Bone marrow (tissue), 2 donors: ENCODE results near the gene ETFB.

ENCODE experiments used
- DNase-seq, 2 donors: peaks; one replicate each; lab custom pipeline; 2025; lab: John Stamatoyannopoulos, UW

ETFB gene

DNA sequence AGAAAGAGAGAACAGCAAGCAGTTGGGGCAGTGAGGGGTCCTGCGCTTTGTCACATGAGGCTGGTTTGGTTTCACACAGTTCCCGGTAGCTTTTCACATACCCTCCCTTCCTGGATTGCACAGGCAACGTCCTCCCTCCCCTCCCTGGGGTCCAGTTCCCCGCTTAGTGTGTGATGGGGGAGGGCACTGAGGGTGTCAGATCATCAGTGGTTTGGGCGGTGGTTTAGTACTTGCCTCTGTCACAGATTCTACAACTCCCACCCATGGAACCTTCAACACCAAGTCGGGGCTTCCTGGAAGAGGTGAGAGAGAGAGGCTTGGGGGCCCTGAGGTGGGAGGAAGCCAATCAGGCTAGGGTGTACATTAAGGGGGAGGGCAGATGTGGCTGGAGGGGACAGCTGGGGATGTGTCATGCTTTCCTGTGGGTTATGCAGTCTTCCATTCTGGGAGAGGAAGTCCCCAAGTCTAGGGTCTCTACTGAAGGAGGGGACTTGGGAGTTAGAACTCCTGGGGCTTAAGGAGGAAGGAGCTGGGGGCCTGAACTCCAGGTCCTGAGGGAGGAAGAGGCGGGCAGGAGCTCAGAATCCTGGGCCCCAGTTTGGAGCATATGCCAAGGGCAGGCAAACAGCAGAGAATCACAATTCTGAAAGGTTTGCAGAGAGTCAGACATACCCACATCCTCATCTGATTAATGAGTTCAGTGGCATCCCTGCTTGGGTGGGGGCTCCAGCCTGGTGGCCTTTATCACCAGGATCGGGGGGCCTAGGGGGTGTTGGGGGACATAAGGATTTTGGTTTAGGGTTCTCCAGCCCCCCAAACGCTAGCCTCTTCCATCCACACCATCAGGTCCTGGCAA is 6.7 kb upstream of the ETFB start, which contains the start of gene NKG7:
TSS of gene NKG7 (minus strand) at position 6 of the 856 bp plus-strand sequence. CDS start 119 bp downstream, outside the sequence.
- peak; percentile 29 to 99 for DNase-seq

DNA sequence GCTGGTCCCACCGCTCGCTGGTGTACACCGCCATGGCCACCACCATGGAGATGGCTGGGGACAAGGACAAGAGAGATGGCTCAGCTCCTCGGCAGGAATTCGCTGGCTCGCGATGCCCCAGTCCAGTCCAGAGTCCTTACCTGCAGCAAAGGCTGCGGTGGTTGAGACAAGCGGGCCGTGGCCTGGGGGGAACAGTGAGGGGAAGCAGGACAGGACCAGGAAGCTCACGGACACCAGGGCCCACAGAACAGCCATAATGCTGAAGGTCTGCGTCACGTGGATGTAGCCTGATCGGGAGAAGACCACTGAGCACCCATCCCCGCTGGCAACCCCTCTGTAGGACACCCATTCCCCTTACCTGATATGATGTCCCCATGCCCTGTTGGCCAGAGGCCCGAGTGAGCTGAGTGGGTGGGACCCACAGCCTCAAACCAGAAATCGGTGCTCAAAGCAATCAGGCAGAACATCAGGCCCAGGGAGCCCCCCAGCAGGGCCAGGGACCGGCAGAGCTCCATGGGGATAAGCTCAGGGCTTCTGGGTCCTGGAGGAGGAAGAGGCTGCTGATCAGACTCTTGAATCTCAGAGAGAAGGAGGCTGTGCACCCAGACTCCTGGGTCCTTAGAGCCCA is 5.9 kb upstream of the ETFB start:
- no peak for DNase-seq

DNA sequence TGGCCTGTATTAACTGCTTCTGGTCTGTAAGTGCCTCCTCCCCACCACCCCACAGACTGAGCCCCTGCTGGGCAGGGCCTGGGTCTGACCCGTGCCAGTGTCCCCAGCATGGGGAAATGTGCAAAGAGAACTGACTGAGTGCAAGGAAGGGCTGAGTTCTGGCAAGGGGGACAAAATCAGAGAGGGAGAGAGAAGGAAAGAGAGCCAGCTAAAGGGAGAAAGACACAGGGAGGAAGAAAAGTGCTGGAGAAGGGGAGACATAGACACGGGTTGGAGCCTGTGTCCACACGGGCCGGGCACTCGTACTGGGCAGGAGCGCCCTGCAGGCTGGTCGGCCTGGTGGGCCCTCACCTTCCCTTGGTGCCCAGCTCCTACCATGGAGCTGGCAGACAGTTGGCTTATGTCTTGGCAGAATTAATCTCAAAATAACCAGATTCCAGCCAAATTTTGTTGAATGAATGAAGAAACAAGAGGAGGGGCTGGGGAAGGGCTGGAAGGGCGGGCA is 5.0 kb upstream of the ETFB start:
- DNase-seq = no peak

DNA sequence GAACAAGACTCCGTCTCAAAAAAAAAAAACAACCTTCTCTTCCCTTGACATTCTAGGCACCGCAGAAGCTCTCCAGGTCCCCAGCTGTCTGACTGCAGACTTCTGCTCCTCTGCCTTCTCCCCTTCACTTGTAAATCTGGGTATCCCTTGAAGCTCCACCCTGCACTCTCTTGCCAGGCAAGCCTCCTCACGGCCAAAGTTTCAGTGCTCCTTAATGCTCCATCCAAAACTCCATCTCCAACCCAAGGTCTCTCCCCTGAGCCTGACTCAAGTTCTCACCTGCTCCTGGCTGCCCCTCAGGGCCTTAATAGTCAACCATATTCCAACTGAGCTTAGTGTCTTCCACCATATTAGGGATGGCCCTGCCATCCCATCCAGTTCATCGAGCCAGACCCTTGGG is 4.0 kb upstream of the ETFB start:
- no peak for DNase-seq

DNA sequence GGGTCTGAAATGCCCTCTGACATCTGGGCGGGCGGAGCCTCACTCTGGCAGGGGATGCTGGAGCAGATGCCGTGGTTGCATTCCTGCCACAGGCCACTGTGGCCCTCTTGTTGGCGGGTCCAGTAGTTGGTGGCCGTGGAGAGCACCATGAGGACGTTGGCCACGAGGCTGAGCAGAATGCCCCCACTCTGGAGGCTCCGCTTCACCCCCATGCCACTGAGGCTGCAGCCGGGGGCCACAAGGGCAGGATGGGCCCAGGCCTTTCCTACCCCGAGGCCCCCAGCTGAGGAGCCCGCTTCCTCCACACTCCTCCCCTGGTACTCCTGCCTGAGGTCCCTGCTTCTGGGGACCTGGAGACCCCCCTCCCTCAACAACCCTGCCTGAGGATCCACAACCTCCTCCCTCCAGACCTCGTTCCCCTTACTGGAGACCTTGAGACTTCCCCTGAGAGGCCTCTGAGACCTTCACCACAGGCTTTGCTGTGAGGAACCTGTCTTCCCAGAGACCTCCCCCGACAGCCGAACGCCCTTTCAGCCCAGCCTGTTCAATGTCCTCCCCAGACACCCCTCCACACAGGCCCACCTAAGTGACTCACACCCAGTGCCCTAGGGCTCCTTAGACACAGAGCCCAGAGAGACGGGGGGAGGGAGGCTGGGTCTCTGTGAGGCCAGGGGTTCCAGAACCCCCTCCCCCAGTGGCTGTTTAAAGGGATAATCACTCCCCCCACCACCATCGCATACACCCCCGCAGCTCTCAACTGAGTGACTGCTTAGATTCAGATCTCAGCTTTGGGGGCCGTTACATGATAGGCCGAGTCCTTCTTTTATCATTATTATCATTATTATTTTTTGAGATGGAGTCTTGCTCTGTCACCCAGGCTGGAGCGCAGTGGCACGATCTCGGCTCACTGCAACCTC is 2.4 kb upstream of the ETFB start, which contains the start of gene CLDND2:
TSS of gene CLDND2 (minus strand) at position 638 of the 917 bp plus-strand sequence. CDS start at position 212, 426 bp downstream.
- no peak for DNase-seq

DNA sequence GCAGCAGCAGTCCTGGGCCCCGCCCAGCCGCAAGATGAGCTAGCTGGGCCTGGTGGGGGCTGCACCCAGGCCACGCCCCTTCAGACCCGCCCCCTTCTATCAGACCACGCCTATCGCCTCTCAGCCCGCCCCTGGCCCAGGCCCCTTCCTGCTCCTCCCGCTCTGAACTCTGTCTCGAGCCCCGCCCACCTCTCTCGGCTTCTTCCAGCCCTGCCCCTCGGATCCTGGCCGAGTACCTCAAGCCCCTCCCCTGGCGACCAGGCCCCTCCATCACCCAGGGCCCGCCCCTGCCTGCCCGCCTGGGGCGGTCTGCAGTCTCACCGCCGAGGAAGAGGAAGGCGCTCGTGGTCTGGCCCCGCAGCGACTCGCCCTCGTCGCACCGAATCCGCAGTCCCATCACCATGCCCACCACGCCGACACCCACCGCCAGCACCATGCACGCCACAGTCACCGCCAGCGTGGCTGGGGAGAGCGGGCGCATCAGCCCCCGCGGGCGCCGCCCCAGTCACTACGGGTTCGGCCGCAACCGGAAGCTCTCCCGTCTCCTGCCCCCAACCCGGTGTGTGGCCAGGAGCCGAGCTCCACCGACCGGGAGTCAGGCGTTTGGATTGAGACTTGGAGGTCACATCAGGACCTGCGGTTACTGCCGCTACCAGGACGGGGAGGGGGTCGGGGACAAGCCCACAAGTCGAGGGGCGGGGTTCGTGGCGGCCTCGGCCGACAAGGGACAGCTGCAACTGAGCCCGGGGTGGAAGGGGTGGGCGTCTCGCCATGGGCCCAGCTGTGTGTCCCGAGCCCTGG is 1.6 kb upstream of the ETFB start:
- peak; percentile 96 to 98 for DNase-seq

DNA sequence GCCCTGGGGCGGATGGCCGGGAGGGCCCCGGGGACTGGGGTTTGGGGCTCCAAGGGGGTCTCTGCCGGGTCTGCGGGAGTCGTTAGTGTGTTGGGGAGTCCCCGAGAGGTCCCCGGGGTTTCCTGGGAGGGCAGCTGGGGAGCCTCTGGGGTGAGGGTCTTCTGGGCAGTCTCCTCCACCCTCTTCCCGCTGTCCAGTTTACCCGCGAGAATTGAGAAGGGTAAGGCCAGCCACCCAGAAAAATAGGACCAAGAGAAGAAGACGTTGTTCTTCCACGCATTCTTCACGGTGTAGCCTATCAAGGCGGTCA is 1.0 kb upstream of the ETFB start:
- DNase-seq = peak in 1 of 2 donors; percentile 66

DNA sequence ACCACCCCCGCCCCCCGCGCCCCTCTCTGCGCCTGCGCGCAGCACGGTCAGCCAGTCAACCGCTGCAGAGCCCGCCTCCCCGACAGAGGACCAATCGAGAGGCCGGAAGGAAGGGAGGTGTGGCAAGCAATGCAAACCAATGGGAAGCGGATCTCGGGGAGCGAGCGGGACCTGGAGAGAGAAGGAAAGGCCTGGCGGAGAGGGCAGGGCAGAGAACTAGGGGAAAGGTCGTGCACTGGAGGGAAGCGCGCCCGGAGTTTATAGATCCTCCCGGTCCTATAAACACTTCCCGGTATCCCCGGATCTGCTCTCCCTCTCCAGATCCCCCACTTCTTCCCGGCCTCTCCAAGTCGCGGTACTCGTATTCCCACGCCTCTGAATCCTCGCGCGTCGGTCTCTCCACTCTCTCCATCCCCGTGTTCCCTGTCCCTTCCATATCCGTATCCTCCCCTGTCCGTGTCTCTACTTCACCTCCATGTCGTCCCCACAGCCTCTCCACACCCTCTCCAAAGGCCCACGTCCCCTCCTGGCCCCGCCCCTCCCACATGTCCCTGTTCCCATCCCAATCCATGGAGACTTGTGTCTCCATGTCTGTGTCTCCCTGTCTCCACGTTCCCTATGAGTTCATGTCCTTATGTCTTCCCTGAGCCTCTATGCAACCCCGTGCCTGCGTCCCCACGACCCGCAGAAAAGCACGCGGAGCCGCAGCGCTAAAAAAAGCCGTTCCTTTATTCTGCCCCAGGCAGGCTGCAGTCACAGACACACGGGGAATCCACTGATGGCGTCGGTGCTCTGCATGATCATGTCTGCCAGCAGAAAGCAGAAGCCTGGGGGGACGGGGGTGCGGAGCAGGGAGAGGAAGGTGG is 434 bp upstream of the ETFB start:
- DNase-seq = peak; percentile 77 to 93

DNA sequence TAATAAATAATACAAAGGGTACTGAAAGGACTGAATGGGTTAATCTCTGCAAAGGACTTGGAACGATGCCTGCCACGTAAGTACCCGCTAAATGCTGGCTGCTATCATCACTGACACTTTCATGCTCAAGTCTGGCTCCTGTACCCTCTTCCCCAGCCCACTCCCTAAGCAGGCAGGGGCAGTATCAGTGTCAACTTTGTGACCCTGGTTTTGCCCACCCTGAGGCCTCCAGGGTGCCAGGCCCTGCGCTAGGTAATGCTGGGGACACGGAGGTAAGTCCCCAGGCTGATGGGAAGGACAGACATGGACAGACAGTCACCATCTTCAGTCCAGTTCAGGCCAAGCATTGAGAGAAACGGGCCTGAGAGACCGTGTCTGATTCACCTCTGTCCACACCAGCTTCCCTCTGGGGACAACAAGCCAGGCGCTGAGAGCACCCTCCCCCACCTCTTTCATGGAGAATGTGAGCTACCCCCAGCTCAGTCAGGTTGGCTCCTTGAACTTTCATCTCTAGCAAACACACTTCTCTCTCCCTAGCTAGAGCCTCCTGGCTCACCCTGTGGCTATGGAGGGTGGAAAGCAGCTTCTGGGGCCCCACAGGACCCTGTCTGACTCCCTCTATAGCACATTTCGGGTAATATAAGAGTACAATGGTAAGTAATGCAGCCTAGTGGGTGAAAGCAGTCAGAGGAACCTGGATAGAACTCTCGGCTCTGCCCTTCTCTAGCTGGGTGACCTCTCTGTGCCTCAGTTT is 800 bp downstream of the ETFB start:
- DNase-seq = peak; percentile 22 to 32

DNA sequence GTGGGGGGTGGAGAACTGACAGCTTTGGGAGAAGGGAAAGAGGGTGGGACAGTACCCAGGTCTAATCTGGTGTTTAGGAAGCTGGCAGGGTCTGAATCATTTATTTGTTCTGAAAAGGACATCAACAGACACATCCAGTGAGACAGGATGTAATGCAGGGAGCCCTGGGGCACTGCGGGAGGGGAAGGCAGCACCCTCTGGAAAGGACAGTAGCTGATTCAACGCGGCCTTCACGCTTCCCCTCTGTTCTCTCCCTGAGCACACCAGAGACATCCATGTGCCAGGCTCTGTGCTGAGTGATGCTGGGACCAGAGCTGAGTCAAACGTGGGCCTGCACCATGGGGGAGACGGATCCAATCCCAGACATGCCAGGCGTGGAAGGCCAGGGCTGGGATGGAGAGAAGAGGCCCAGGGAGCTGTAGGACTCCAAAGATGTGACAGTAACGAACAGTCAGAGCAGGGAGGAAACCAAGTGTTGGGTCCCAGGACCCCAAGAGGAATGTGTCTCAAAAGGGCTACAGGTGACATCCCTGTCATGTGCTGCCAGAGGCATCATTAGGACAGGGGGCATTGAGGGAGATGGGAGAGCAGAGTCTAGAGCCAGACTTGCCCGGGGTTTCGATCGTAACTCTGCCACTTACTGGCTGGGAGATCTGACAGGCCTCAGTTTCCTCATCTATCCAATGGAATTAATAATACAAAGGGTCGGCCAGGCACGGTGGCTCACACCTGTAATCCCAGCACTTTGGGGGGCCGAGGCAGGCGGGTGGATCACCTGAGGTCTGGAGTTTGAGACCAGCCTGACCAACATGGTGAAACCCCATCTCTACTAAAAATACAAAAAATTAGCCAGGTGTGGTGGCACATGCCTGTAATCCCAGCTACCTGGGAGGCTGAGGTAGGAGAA is 1.7 kb downstream of the ETFB start:
- DNase-seq = no peak

DNA sequence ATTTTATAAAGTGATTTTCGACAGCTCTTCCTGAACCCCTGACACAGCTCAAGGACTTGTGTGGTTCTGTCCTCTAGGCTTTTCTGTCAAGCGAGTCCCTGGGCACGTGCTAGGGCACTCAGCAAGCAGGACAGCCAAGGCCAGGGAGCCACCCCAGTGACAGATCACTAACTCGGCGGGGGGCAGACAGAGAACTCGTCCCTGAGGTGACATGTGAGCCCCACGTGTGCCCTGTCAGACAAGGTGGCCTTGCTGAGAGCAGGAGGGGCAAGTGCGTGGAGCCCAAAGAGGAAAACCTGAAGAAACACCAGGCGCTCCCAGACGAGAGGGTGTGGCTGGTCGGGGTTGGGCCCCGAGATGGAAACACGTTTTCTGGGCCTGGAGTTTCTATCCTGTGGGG is 4.9 kb downstream of the ETFB start:
- DNase-seq = no peak

DNA sequence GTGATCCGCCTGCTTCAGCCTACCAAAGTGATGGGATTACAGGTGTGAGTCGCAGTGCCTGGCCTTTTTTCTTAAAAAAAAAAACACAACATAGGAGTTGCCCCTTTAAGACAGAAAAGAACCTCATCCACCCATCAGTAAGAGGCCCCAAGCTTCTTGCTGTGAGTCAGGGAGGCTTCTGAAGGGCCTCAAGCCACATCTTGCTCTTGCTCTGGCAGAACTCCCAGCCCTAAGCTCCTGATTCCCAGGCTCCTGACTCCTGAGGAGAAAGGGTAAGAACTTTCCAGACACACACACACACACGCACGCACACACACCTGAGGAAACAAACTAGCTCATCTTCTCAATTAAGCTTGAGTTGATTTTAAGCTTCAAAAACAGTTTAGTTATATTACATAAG is 6.9 kb downstream of the ETFB start:
- DNase-seq = no peak

DNA sequence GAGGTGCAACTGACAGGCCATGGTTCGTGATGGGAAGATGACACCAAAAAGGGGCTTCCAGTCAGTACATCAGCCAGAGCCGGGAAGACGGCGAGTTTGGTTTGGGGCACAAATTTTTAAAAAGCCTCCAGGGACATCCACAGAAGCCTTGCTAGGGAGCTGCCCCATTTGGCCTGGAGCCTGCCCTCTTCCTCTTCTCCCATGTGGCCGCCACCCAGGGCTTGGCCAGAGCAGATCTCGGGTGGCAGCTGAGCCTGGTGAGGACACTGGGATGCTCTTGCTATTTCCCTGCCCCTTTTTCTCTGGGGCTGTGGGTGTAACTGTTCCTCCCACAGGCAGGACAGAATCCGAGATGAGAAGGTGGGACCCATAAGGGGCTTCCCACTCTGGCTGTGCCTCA is 8.2 kb downstream of the ETFB start:
- DNase-seq = no peak

DNA sequence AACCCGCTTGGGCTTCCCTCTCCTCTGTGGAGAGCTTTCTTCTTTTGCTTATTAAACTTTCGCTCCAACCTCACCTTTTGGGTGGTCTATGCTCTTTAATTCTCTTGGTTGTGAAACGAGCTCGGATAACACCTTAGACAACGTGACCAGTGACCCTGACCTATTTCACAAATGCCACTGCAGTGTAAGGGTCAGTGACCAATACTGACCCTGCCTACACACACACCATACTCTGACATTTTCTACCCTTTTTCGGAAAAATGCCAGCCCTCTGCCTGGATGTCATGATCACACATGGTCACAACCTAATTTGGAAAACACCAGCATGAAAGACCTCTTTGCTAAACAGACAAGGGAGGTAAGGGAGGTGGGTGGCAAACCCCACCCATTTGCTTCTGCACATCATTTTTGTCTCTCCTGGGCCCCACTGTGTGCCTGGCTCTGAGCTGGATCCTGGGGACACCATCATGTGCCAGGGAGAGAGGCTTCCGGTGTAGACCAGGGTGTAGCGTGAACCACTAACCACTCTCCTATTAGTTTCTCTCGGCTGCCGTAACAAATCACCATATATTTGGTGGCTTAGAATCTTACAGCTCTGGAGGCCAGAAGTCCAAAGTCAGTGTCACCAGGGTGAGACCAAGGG is 9.9 kb downstream of the ETFB start:
- no peak for DNase-seq

DNA sequence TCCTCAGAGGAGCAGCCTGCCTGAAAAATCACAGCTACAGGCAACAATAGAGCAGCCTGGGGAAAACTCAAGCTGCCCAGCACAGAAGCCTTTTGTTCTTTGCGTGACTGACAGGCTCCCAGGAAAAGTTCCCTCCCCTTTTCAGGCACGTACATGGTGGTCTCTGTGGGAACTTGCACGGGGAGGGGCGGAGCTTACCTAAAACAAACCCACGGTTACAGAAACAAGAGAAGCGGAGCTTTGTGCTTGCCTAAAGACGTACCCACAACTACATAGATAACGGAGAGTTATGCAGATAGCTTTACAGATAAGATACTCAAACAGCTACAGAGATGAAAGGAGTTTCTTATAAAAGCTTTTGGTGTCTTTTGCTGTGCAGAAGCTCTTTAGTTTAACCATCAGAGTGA is 11.4 kb downstream of the ETFB start:
- no peak for DNase-seq

DNA sequence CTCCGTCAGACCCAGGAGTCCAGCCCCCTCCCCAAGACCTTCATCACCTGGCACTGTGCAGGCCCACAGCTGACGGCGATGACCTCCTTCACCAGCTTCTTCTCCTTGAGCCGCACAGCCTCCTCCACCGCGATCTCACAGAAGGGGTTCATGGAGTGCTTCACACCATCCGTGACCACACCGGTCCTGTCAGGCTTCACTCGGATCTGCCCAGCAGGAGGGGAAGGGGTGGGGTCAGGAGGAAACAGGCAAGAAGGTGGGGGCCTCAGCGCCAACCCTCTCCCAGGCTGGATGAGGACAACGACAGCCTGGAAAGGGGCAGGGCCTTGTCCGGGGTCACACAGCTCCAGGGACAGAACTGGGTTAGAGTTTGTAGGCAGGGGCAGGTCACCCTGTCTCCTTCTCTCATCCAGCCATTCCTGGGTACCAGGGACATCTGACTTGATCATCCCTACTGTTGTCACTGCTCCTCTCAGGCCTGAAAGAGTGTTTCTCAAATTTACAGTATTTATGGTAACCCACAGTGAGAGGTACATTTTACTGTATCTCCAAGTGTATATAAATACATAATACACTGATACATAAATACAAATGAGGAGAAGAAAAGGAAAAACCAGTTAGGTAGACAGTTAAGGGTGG is 12.0 kb downstream of the ETFB start:
- no peak for DNase-seq

DNA sequence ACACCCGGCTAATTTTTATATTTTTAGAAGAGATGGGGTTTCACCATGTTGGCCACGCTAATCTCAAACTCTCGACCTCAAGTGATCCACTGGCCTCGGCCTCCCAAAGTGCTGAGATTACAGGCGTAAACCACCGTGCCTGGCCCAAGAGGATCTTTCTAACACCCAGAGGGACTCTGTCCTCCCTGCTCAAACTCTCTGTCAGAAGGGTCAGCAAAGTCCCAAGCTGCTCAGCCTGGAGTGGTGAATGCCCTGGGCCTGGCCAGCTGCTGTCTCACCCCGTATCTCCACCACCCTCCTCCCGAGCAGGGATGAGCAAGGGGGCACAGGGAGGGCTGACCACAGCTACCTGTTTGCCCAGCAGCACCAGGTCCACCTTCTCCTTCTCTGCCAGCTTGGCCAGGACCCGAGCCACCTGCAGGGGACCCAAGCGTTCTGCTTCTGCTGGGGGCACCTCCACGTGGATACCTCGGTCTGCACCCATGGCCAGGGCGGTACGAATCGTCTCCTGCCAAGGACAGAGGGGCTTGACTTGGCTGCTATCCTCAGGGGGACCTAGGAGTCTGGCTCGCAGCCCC is 13.3 kb downstream of the ETFB start:
- no peak for DNase-seq
